Activated CD8-positive, alpha-beta memory T cell treated with anti-CD3 and anti-CD28 coated beads, Interleukin-2, amount 10 ng/mL, durations not matched to agents 7 days and 5 days (primary cell): Measurements from ENCODE around the gene BTNL9. TPM values are rescaled to one million over a fixed set of nuclear protein-coding genes. Genes with fewer than 3 reads are reported as not detected.
"Not testable (repeated sequence)": the region's sequence is repeated elsewhere in the genome, so short reads cannot be mapped to it uniquely, and the experiment has no call there.

Experiments used
- ATAC-seq: fragments of 150-1000 bp; cut with Tn5 transposase; one replicate; pipeline ENCODE4 v1.10.0; 2021; ENCODE audit warnings: moderate library complexity
- CTCF ChIA-PET: fragments of 350-600 bp; sonication (Branson Sonifier 250); formaldehyde crosslinking; loops from one replicate; lab custom pipeline; 2021; ENCODE audit warnings: antibody characterized with exemption; lab: Charles Lee
- DNase-seq: peaks from one replicate; pipeline ENCODE4 v3.0.0-alpha.2; 2020
- H3K27ac Mint-ChIP-seq: one replicate; pipeline ENCODE4 v1.8.0; 2021; ENCODE audit warnings: mild to moderate bottlenecking, mixed read lengths
- H3K27me3 Mint-ChIP-seq: one replicate; pipeline ENCODE4 v1.8.0; 2021; ENCODE audit warnings: mixed read lengths
- H3K36me3 Mint-ChIP-seq: one replicate; pipeline ENCODE4 v1.8.0; 2021; ENCODE audit warnings: mild to moderate bottlenecking, mixed read lengths
- H3K4me1 Mint-ChIP-seq: one replicate; pipeline ENCODE4 v1.8.0; 2021; ENCODE audit warnings: mixed read lengths
- H3K4me3 Mint-ChIP-seq: one replicate; pipeline ENCODE4 v1.8.0; 2021; ENCODE audit warnings: mild to moderate bottlenecking, moderate library complexity, mixed read lengths
- H3K9me3 Mint-ChIP-seq: one replicate; pipeline ENCODE4 v1.8.0; 2022; ENCODE audit warnings: low read depth, mixed read lengths
- microRNA-seq: library from miRNA; unstranded; fragments of <30 nt; microRNA quantifications from one replicate; pipeline ENCODE4 v1.2.0, GENCODE V29; 2022
- total RNA-seq, 2 experiments: library from RNA; stranded (reverse); gene quantifications; one replicate each; pipeline ENCODE4 v1.2.3, GENCODE V29; 2021

Gene BTNL9
- total RNA-seq, 2 experiments from 2014 or later, result not detected

GRCh38 chr5:181101030-181101641 lies 61.1 kb downstream of the BTNL9 start:
- H3K4me3 Mint-ChIP-seq, H3K9me3 Mint-ChIP-seq, ATAC-seq, H3K36me3 Mint-ChIP-seq, H3K27ac Mint-ChIP-seq, CTCF ChIA-PET, DNase-seq: not testable (repeated sequence)
- peaks cover 41% of the 10 kb centered on the region for H3K27me3 Mint-ChIP-seq
- H3K4me1 Mint-ChIP-seq, result peaks cover 10% of the 10 kb centered on the region

GRCh38 chr5:181101930-181102674 lies 62.0 kb downstream of the BTNL9 start:
- CTCF ChIA-PET, ATAC-seq, H3K36me3 Mint-ChIP-seq, DNase-seq, H3K9me3 Mint-ChIP-seq, H3K4me3 Mint-ChIP-seq, H3K27ac Mint-ChIP-seq: not testable (repeated sequence)
- Mint-ChIP-seq H3K4me1 (peaks cover 10% of the 10 kb centered on the region), H3K27me3 (peaks cover 46% of the 10 kb centered on the region)

GRCh38 chr5:181104259-181104568 lies 64.1 kb downstream of the BTNL9 start:
- H3K27ac Mint-ChIP-seq, result peak overlapping the region; percentile 57
- H3K4me3 Mint-ChIP-seq, result peak overlapping the region; percentile 61
- peaks cover 10% of the 10 kb centered on the region for H3K4me1 Mint-ChIP-seq
- ATAC-seq, H3K36me3 Mint-ChIP-seq, DNase-seq, CTCF ChIA-PET, H3K9me3 Mint-ChIP-seq: not testable (repeated sequence)
- H3K27me3 Mint-ChIP-seq, result peaks cover 39% of the 10 kb centered on the region

- not testable (repeated sequence) for H3K4me3 Mint-ChIP-seq, H3K27ac Mint-ChIP-seq
- DNase-seq, result peak; percentile 32
Observed at GRCh38 chr5:181104606-181105390, 64.7 kb downstream of the BTNL9 start.

GRCh38 chr5:181105391-181106025 lies 65.4 kb downstream of the BTNL9 start:
- Mint-ChIP-seq H3K27me3 (peaks cover 33% of the 10 kb centered on the region), H3K4me3 (no peak overlapping the region), H3K36me3 (no peaks in the 10 kb centered on the region), H3K27ac (no peak overlapping the region), H3K9me3 (no peaks in the 10 kb centered on the region), H3K4me1 (peaks cover 4% of the 10 kb centered on the region)
- CTCF ChIA-PET, result no interaction called here
- no peak for DNase-seq
- no peak for ATAC-seq

More at GRCh38 chr5:181104606-181105390, 64.7 kb downstream of the BTNL9 start:
- H3K4me1 Mint-ChIP-seq, H3K9me3 Mint-ChIP-seq, CTCF ChIA-PET, H3K36me3 Mint-ChIP-seq, ATAC-seq: not testable (repeated sequence)
- peaks cover 34% of the 10 kb centered on the region for H3K27me3 Mint-ChIP-seq

GRCh38 chr5:181107699-181108098 lies 67.6 kb downstream of the BTNL9 start:
- H3K27me3 Mint-ChIP-seq, result peaks cover 38% of the 10 kb centered on the region
- peaks cover 4% of the 10 kb centered on the region for H3K4me1 Mint-ChIP-seq
- no peak for ATAC-seq

GRCh38 chr5:181108578-181109165 lies 68.6 kb downstream of the BTNL9 start:
- CTCF ChIA-PET, result no interaction called here
- peaks cover 35% of the 10 kb centered on the region for H3K27me3 Mint-ChIP-seq
- no peaks in the 10 kb centered on the region for H3K36me3 Mint-ChIP-seq
- no peak for ATAC-seq
- peak; percentile 31 for DNase-seq
- no peaks in the 10 kb centered on the region for H3K9me3 Mint-ChIP-seq
- H3K4me1 Mint-ChIP-seq, result peaks cover 4% of the 10 kb centered on the region
- no peak overlapping the region for H3K27ac Mint-ChIP-seq
- H3K4me3 Mint-ChIP-seq, result no peak overlapping the region

More at GRCh38 chr5:181107699-181108098, 67.6 kb downstream of the BTNL9 start:
- Mint-ChIP-seq H3K27ac (no peak overlapping the region), H3K36me3 (no peaks in the 10 kb centered on the region), H3K9me3 (no peaks in the 10 kb centered on the region), H3K4me3 (no peak overlapping the region)
- no peak for DNase-seq
- CTCF ChIA-PET, result no interaction called here

- H3K9me3 Mint-ChIP-seq, result no peaks in the 10 kb centered on the region
- CTCF ChIA-PET, result no interaction called here
- H3K27me3 Mint-ChIP-seq, result peaks cover 36% of the 10 kb centered on the region
- H3K36me3 Mint-ChIP-seq, result no peaks in the 10 kb centered on the region
- no peak overlapping the region for H3K27ac Mint-ChIP-seq
- ATAC-seq (no peak), DNase-seq (peak; percentile 9)
- no peak overlapping the region for H3K4me3 Mint-ChIP-seq
- H3K4me1 Mint-ChIP-seq, result no peaks in the 10 kb centered on the region
Observed at GRCh38 chr5:181109489-181110013, 69.5 kb downstream of the BTNL9 start.

GRCh38 chr5:181111010-181111409 lies 70.9 kb downstream of the BTNL9 start:
- Mint-ChIP-seq H3K4me1 (peaks cover 3% of the 10 kb centered on the region), H3K27me3 (peaks cover 38% of the 10 kb centered on the region), H3K36me3 (no peaks in the 10 kb centered on the region), H3K27ac (no peak overlapping the region), H3K4me3 (no peak overlapping the region), H3K9me3 (no peaks in the 10 kb centered on the region)
- no peak for DNase-seq
- CTCF ChIA-PET, result no interaction called here
- ATAC-seq, result no peak

Small RNAs within 50 kb of the gene (microRNA-seq; reads per million reads assigned to microRNA genes)
- not detected for gene MIR8089

Other genes starting within 250 kb of the BTNL9 start
- 100 to 1,000 TPM; 141 to 142 TPM for gene MGAT1, start 237.5 kb upstream of the BTNL9 start, total RNA-seq
- gene ZFP62, start 179.0 kb upstream of the BTNL9 start, total RNA-seq, result 10 to 100 TPM; 23.2 to 25.2 TPM
- gene BTNL8, start 141.1 kb upstream of the BTNL9 start, total RNA-seq, result 1 to 10 TPM in 1 of 2 experiments, not detected in 1; 1.7 TPM
- not detected for gene BTNL3, start 51.4 kb upstream of the BTNL9 start, total RNA-seq
- gene OR2V1, start 90.9 kb downstream of the BTNL9 start, total RNA-seq, result not detected
- not detected for gene OR2V2, start 107.3 kb downstream of the BTNL9 start, total RNA-seq
- 1 to 10 TPM; 1.6 to 1.7 TPM for gene TRIM7, start 164.9 kb downstream of the BTNL9 start, total RNA-seq
- gene TRIM41, start 183.0 kb downstream of the BTNL9 start, total RNA-seq, result 10 to 100 TPM; 40.7 to 44.9 TPM
- gene RACK1, start 203.6 kb downstream of the BTNL9 start, total RNA-seq, result 1,000 to 10,000 TPM; 1,565 to 1,861 TPM
- 10 to 100 TPM; 20.0 to 26.2 TPM for gene TRIM52, start 220.9 kb downstream of the BTNL9 start, total RNA-seq